Ovary (tissue), 9 donors: ENCODE data around the gene DSPP. TPM values are rescaled to one million over a fixed set of nuclear protein-coding genes. Genes with fewer than 3 reads are reported as not detected.
"Not testable (repeated sequence)": the region's sequence is repeated elsewhere in the genome, so short reads cannot be mapped to it uniquely, and the experiment has no call there.

Experiments
- DNase-seq, 5 donors: peaks; one replicate each; pipeline ENCODE4 v3.0.0-alpha.2; 2019 to 2020
- H3K27ac ChIP-seq, 2 donors: fragments of 200-600 bp; one replicate each; pipeline versions ENCODE4 v1.5.1 to v1.8.0; 2019 to 2022
- H3K27me3 ChIP-seq: fragments of 200-600 bp; one replicate; pipeline ENCODE4 v1.8.0; 2022
- H3K36me3 ChIP-seq: fragments of 200-600 bp; sonication (generic); one replicate; pipeline ENCODE4 v1.5.1; 2019
- H3K4me1 ChIP-seq: one replicate; pipeline ENCODE4 v1.8.1; 2013; ENCODE audit warnings: mild to moderate bottlenecking, moderate library complexity; ENCODE audit not compliant: insufficient read depth
- H3K4me3 ChIP-seq: fragments of 200-600 bp; sonication (generic); one replicate; pipeline ENCODE4 v1.5.1; 2017
- H3K9me3 ChIP-seq, 2 donors: fragments of 200-600 bp in 1 of 2; sonication (generic) in 1 of 2; one replicate each; pipeline versions ENCODE4 v1.5.1 to v1.8.1; 2013 to 2019; ENCODE audit warnings: mild to moderate bottlenecking in 1 of 2, moderate library complexity in 1 of 2
- EP300 ChIP-seq: sonication (generic); formaldehyde crosslinking; IDR thresholded peaks from one replicate; pipeline ENCODE4 v1.6.1; 2017; ENCODE audit warnings: antibody characterized with exemption
- POLR2A ChIP-seq: fragments of 450-650 bp; IDR thresholded peaks from one replicate; pipeline ENCODE4 v1.6.1; 2017; ENCODE audit warnings: antibody characterized with exemption, mild to moderate bottlenecking, moderate library complexity
- WGBS, 3 donors: extraction: QIAGEN DNeasy Blood & Tissue Kit in 1 of 3; methylation state at CpG; one replicate each; pipeline versions ENCODE4 v1.1.5 to v1.1.7; 2013 to 2017; 5-methylcytosine and 5-hydroxymethylcytosine counted together
- intact Hi-C, 4 donors: fragments of 100-400 bp; cut with DNase I; formaldehyde crosslinking; loops; one replicate each; pipeline versions ENCODE4 v1.11.0 to v1.15.1; 2022 to 2023
- polyA plus RNA-seq, 2 donors: library from polyadenylated mRNA; stranded (reverse); fragments of 200-250 nt in 1 of 2; fragments of 350-450 nt in 1 of 2; fragmentation: Illumina TruSeq in 1 of 2; extraction: RNeasy Lipid Tissue Mini Kit (QIAGEN cat#74804) in 1 of 2; gene quantifications; one replicate each; pipeline ENCODE4 v1.2.3, GENCODE V29; 2013 to 2014
- total RNA-seq, 7 donors: library from RNA; depleted of rRNA in 2 of 7; stranded (reverse); fragments of >200 nt in 2 of 7; fragmentation: NEBNext Ultra II Directional in 3 of 7; extraction: Animal tissue kit (Norgen Biotek cat#: 25700) in 3 of 7; gene quantifications; one replicate each; pipeline versions ENCODE4 v1.1.0 to v1.2.4, GENCODE V29; 2016 to 2023
- TF ChIP-seq, protein P1 (sequence below), 3 donors: fragments of 450-650 bp in 2 of 3; fragments of 200-600 bp in 1 of 3; IDR thresholded peaks; one replicate each; pipeline versions ENCODE4 v1.5.1 to v1.8.0; 2016 to 2022; ENCODE audit warnings: antibody characterized with exemption in 3 of 3, mild to moderate bottlenecking in 1 of 3
- donor health status: DM: no; HTN: no; CAD: no; lungs with moderate emphysema.
- donor health status: DM: no; HTN: no; CAD: no.
- donor health status: Bipolar disorder and iron deficiency.
- donor health status: DM: yes; HTN: yes; CAD: no.
- donor health status: DM: no; HTN: no; CAD: no.
- donor health status: DM: yes; HTN: yes; CAD: no.

DSPP gene
- total and polyA plus RNA-seq, 9 donors: 0.07 TPM; not detected in 8

DNA sequence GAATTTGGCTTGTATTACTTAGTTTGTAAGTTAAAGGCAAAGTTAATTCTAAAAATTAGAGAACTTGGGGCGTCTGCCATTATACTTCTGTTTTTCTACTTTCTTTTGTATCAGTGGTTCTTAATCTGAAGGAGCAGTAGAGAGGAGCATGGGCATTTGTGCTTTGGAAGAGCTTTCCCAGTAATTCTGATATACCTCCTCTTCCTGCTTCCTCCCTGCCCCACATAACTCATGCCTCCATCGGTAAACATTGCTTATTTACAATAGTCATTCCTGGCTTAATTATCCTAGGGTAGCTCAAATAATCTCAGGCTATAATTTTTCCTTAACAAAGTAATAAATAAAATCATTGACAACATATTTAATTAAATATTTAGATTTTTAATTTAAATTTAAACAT, 42.1 kb upstream of the DSPP start:
- Histone ChIP-seq H3K4me1 (no peaks in the 10 kb centered on the region), H3K36me3 (no peaks in the 10 kb centered on the region), H3K27ac (no peak overlapping the region), H3K9me3 (no peaks in the 10 kb centered on the region), H3K27me3 (no peaks in the 10 kb centered on the region), H3K4me3 (no peak overlapping the region)
- intact Hi-C loops: no loop called here
- no peak for TF ChIP-seq POLR2A
- TF ChIP-seq, protein P1, sequence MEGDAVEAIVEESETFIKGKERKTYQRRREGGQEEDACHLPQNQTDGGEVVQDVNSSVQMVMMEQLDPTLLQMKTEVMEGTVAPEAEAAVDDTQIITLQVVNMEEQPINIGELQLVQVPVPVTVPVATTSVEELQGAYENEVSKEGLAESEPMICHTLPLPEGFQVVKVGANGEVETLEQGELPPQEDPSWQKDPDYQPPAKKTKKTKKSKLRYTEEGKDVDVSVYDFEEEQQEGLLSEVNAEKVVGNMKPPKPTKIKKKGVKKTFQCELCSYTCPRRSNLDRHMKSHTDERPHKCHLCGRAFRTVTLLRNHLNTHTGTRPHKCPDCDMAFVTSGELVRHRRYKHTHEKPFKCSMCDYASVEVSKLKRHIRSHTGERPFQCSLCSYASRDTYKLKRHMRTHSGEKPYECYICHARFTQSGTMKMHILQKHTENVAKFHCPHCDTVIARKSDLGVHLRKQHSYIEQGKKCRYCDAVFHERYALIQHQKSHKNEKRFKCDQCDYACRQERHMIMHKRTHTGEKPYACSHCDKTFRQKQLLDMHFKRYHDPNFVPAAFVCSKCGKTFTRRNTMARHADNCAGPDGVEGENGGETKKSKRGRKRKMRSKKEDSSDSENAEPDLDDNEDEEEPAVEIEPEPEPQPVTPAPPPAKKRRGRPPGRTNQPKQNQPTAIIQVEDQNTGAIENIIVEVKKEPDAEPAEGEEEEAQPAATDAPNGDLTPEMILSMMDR (IDR thresholded peaks at IDR 0.05): no peak
- WGBS, 3 donors: 58 to 63% (median 58%) methylated on average over 2 of the region's 2 CpGs
- no peak for DNase-seq

DNA sequence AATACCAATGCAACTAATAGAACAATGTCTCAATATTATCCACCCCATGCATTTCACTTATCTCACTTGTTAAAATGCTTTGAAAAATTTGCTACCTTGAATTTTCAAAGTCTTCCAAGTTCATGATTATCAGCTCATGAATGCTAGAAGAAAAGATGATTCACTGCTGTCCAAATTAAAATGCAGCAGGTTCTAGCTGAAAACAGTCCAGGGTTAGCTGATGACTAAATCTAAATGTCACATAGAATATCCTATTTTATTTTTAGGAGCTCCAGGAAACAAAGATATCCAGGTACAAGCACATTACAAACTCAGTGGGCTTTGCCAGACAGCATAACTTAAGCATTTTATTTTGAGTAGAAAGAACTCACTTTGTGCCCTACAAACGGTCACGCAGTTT, 41.1 kb upstream of the DSPP start:
- no peaks in the 10 kb centered on the region for H3K36me3 ChIP-seq
- H3K4me1 ChIP-seq: no peaks in the 10 kb centered on the region
- 17 to 27% (median 17%) methylated on average over 2 of the region's 2 CpGs for WGBS, 3 donors
- H3K27ac ChIP-seq: no peak overlapping the region
- H3K9me3 ChIP-seq: no peaks in the 10 kb centered on the region
- TF ChIP-seq POLR2A (no peak), EP300 (no peak)
- TF ChIP-seq, protein P1 (IDR thresholded peaks at IDR 0.05): no peak
- no peak overlapping the region for H3K4me3 ChIP-seq
- DNase-seq: no peak
- intact Hi-C loops: no loop called here
- H3K27me3 ChIP-seq: no peaks in the 10 kb centered on the region

DNA sequence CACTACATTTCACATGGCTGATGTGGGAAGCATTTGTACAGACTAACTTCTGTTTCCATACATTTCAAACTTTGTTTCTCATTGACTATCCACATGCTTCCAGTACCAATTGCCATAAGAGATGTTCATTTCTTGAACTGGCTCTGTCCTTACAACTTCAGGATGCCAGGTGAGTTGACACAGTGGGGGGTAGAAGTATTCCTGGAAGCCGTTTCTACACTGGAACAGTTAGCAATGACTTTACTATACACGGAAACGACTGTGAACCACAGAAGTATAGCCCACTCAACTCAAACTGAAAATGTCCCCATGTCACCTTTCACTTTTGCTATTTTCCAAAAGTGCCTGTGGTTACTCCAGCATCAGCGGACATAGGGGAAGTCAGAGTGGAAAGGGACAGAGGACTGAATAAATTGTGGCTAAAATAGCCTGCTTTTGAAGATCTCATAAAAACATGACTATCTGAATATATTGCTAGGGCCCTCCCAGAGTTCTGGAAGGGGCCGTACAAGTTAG, 38.0 kb upstream of the DSPP start:
- H3K27ac ChIP-seq: no peak overlapping the region
- no peaks in the 10 kb centered on the region for H3K4me1 ChIP-seq
- no peaks in the 10 kb centered on the region for H3K27me3 ChIP-seq
- TF ChIP-seq POLR2A (no peak), EP300 (no peak)
- TF ChIP-seq, protein P1 (IDR thresholded peaks at IDR 0.05): no peak
- intact Hi-C loops: no loop called here
- no peaks in the 10 kb centered on the region for H3K9me3 ChIP-seq
- no peak overlapping the region for H3K4me3 ChIP-seq
- DNase-seq: no peak
- no peaks in the 10 kb centered on the region for H3K36me3 ChIP-seq
- WGBS, 3 donors: 88 to 93% (median 93%) methylated on average over 5 of the region's 5 CpGs

DNA sequence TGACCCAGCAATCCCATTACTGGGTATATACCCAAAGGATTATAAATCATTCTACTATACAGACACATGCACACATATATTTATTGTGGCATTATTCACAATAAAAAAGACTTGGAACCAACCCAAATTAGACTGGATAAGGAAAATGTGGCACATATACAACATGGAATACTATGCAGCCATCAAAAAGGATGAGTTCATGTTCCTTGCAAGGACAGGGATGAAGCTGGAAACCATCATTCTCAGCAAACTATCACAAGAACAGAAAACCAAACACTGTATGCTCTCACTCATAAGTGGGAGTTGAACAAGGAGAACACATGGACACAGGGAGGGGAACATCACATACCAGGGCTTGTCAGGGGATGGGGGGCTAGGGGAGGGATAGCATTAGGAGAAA, 34.0 kb upstream of the DSPP start:
- H3K4me1 ChIP-seq, H3K27ac ChIP-seq, H3K9me3 ChIP-seq, DNase-seq, H3K27me3 ChIP-seq, intact Hi-C loops, H3K4me3 ChIP-seq, H3K36me3 ChIP-seq: not testable (repeated sequence)

DNA sequence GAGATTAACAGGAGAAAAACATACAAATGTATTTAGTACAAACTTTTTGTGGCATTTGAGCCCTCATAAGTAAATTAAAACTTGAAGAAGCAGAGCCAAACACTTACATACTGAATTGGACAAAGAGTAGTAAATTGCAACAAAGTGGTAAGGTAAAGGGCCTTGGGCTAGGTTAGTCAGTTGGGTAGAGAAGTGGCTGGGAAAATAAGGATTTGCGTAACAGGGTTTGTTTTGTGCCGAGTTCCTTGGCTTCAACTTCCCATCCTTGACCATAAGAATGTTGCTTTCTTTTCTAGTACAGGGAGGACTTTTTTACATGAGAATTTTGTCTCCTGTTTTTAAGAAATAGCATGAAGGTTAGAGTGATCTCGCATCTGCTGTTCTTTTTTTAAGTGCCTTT, 33.3 kb upstream of the DSPP start:
- DNase-seq: peak in 1 of 5 donors; percentile 24
- Histone ChIP-seq H3K27ac (no peak overlapping the region), H3K27me3 (no peaks in the 10 kb centered on the region), H3K36me3 (no peaks in the 10 kb centered on the region), H3K9me3 (no peaks in the 10 kb centered on the region), H3K4me3 (no peak overlapping the region), H3K4me1 (no peaks in the 10 kb centered on the region)
- 6 to 24% (median 7%) methylated on average over 3 of the region's 3 CpGs for WGBS, 3 donors
- intact Hi-C loops: no loop called here
- TF ChIP-seq, protein P1 (IDR thresholded peaks at IDR 0.05): no peak
- TF ChIP-seq POLR2A (no peak), EP300 (no peak)
